GM19438 (cell line): ENCODE data around the gene ELP5.

ENCODE experiments used
- ATAC-seq: cut with Tn5 transposase; IDR thresholded peaks from one replicate; pipeline ENCODE4 v1.9.1; 2021; ENCODE audit warnings: low read depth; ENCODE audit not compliant: unreplicated experiment

The ELP5 gene

GRCh38 chr17:7307686-7308624 is 55.9 kb downstream of the ELP5 start:
- ATAC-seq, result no peak

- no peak for ATAC-seq
Observed at GRCh38 chr17:7308625-7309433, 56.8 kb downstream of the ELP5 start.
